GM12873 (cell line): ENCODE results near the gene NCAPD3.

Source experiments
- CTCF ChIP-seq: IDR thresholded peaks from 2 replicates; pipeline ENCODE4 v1.5.1; 2012; ENCODE audit warnings: low read depth, mild to moderate bottlenecking, moderate library complexity, low read length, control low read depth; ENCODE audit not compliant: insufficient read depth; ENCODE audit errors: missing control alignments

Gene NCAPD3

DNA sequence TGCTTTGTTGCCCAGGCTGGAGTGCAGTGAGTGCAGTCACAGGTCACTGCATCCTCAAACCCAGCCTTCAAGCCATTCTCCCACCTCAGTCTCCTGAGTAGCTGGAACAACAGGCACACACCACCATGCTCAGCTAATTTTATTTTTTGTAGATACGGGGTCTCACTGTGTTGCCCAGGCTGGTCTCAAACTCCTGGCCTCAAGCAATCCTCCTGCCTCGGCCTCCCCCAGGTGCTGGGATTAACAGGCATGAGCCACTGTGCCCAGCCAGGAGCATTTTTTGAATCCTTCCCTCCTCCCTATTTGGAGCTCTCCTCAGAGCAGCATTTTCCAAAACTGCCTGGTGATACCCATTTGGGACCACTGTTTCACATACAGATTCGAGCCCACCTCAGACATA is 77.2 kb downstream of the NCAPD3 start:
- TF ChIP-seq CTCF = no peak

DNA sequence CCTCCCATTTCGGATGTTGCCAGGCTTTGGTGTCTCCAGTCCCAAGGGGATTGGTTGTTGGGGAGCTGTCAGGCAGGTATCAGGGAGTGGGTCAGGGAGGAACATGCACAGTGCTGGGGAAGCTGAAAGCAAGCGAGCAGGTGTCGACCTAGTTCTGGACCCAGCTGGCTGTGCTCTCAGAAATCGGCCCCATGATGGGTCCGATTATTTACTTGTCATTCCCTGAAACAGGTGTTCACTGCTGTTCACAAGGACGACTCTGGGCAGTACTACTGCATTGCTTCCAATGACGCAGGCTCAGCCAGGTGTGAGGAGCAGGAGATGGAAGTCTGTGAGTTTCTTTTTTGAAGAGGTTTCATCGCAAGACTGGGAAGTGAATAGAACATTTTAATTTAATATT is 78.1 kb downstream of the NCAPD3 start:
- TF ChIP-seq CTCF = no peak

DNA sequence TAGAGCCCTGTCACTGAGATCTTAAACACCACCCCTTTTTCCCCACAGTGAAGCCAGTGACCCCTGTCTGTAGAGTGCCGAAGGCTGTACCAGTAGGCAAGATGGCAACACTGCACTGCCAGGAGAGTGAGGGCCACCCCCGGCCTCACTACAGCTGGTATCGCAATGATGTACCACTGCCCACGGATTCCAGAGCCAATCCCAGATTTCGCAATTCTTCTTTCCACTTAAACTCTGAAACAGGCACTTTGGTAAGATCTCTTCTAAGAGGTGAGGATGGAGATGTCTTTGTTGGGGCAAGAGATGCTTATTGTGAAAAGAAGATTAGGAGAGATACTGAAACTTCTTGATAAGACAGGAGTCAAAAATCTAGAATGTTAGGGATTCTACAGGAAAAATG is 79.0 kb downstream of the NCAPD3 start:
- TF ChIP-seq CTCF = no peak

DNA sequence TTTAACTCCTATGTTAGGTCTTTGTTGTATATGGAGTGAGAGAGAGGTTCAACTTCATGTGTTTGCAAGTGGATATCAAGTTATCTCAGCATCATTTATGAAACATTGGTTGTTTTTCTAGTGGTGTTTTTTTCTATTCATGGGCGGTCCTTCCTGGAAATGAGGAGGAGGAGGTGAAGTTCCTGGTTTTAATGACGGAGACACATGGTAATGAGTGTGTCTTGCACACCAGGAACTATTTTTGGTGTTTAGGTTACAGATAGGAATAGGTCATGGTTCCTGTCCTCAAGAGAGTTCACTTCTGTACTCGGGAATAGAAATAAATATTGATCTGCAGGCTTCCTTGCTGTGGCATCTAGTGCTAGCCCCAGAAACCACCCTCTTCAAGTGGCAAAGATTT is 80.0 kb downstream of the NCAPD3 start:
- TF ChIP-seq CTCF = no peak

DNA sequence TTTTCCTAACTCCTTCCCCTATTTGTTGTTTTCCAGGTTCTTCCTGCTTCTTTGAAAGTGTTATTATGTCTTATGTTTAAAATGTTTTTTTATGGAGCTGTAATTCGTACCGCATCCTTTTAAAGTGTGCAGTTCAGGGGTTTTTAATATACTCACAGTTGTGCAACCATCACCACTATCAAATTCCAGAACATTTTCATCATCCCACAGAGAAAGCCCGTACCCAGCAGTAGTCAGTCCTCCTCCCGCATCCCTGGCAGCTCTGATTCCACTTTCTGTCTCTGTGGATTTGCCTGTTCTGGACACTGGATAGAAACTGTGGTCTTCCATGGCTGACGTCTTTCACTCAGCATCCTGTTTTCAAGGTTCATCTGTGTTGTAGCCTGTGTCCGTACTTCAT is 81.2 kb downstream of the NCAPD3 start:
- TF ChIP-seq CTCF = no peak

DNA sequence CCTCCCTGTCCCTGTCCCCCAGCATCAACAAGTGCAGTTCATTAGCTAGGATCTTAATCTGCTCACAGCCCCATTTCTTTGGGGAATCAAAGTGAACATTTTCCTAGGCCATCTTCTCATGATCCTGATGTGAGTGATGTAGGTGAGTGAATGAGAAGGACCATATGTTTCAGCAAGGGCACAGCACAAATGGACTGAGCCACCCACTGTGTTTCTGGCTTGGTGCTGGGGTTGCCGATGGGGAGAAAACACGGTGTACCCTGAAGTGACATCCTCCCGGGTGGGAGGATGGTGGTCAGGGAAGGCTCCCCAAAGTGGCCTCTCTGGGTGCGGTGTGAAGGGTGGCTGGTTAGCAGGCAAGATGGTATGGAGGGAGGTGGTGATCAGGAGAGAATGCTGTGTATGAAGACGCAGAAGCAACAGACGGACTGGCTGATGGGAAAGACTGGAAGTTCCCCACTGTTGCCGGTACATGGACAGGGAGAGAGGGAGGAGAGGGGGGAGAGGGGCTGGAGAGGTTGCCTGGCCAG is 82.7 kb downstream of the NCAPD3 start:
- no peak for TF ChIP-seq CTCF

GRCh38 chr11:134139873-134140331 is 83.9 kb downstream of the NCAPD3 start:
- peak; percentile 80 for TF ChIP-seq CTCF

- no peak for TF ChIP-seq CTCF
Observed at GRCh38 chr11:134139303-134139872, 84.4 kb downstream of the NCAPD3 start.
